Nephron progenitor cell (in vitro differentiated cells): ENCODE measurements around the gene PIK3C2G.

Experiments used
- DNase-seq: peaks from one replicate; pipeline ENCODE4 v3.0.0; 2021
- H3K27ac Mint-ChIP-seq: 2 replicates; pipeline ENCODE4 v1.8.0; 2021; ENCODE audit warnings: mild to moderate bottlenecking, moderate library complexity, mixed read lengths
- H3K27me3 Mint-ChIP-seq: 2 replicates; pipeline ENCODE4 v1.8.0; 2021; ENCODE audit warnings: mild to moderate bottlenecking, low read depth, mixed read lengths; ENCODE audit not compliant: poor library complexity
- H3K36me3 Mint-ChIP-seq: 2 replicates; pipeline ENCODE4 v1.8.0; 2021; ENCODE audit warnings: low read depth, mixed read lengths
- H3K4me1 Mint-ChIP-seq: 2 replicates; pipeline ENCODE4 v1.8.0; 2021; ENCODE audit warnings: mixed read lengths
- H3K4me3 Mint-ChIP-seq: 2 replicates; pipeline ENCODE4 v1.8.0; 2021; ENCODE audit warnings: mild to moderate bottlenecking, moderate library complexity, mixed read lengths
- H3K9me3 Mint-ChIP-seq: 2 replicates; pipeline ENCODE4 v1.8.0; 2021; ENCODE audit warnings: mild to moderate bottlenecking, moderate library complexity, mixed read lengths
- CTCF ChIP-seq: fragments of 200-600 bp; sonication (generic); IDR thresholded peaks from 2 replicates; pipeline ENCODE4 v1.5.0; 2021; ENCODE audit warnings: antibody characterized with exemption

The PIK3C2G gene

DNA sequence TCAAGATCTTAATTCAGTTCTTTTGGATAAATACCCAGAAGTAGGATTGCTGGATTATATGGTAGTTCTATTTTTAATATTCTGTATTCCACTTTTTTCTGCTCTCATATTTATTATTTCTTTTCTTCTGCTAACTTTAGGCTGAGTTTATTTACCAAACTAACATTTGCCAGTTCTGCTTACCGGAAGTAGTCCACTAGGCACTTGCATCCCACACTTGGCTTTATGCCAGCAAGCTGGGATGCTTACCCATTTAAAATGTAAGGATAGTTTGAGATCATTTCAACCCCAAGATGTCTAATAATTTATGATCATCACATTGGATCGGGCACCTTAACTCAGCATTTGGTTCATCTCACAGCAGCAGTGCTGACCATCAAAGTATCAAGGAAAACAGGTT, 96.8 kb downstream of the PIK3C2G start:
- Mint-ChIP-seq H3K4me1 (no peaks in the 10 kb centered on the region), H3K27ac (peak overlapping the region; percentile 28), H3K9me3 (peaks cover 6% of the 10 kb centered on the region), H3K36me3 (no peaks in the 10 kb centered on the region), H3K4me3 (no peak overlapping the region), H3K27me3 (peaks cover 5% of the 10 kb centered on the region)
- DNase-seq: no peak
- no peak for TF ChIP-seq CTCF

DNA sequence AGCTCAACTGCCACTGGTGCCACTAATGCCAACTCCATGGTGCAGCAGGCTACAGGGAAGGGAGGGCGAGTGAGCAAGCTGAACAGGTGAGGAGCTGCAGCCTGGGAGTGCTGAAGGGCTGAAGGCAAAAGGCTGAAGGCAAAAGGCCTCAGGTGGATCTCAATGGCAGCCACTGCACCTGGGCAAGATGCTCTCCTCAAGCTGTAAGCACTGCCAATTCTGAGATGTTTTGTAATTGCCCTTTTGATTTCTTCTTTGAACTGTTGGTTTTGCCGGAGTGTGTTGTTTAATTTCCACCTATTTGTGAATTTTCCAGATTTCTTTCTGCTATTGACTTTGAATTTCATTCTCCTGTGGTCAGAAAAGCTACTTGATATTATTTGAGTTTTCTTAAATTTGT, 97.6 kb downstream of the PIK3C2G start:
- TF ChIP-seq CTCF: no peak
- Mint-ChIP-seq H3K4me3 (no peak overlapping the region), H3K36me3 (no peaks in the 10 kb centered on the region), H3K27ac (no peak overlapping the region), H3K27me3 (peaks cover 5% of the 10 kb centered on the region), H3K4me1 (no peaks in the 10 kb centered on the region), H3K9me3 (peaks cover 6% of the 10 kb centered on the region)
- DNase-seq: no peak

DNA sequence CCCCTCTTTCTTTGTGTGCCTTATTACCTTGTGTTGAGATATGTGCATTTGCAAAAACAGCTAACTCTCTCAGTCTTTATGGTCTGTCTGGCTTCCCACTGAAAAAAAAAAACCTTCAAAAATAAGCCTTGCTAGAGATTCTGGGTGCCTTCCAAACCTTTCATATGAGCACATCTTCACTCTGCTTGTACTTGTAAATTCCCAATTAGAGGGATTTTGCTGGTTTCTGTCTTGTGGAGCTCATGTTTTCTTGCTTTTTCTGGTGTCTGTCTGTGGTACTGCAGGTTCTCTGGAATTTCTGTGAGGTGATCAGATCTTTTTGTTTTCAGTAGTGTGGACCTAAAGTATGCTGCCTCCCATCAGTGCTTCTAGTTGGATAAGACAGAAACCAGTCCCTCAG, 100.1 kb downstream of the PIK3C2G start:
- Mint-ChIP-seq H3K4me3 (no peak overlapping the region), H3K36me3 (no peaks in the 10 kb centered on the region), H3K9me3 (peaks cover 4% of the 10 kb centered on the region)

GRCh38 chr12:18363321-18363720, 102.0 kb downstream of the PIK3C2G start:
- no peaks in the 10 kb centered on the region for H3K9me3 Mint-ChIP-seq
- H3K4me3 Mint-ChIP-seq: no peak overlapping the region
- H3K27me3 Mint-ChIP-seq: peaks cover 5% of the 10 kb centered on the region
- TF ChIP-seq CTCF: no peak
- H3K4me1 Mint-ChIP-seq: no peaks in the 10 kb centered on the region
- no peak overlapping the region for H3K27ac Mint-ChIP-seq
- no peak for DNase-seq
- H3K36me3 Mint-ChIP-seq: no peaks in the 10 kb centered on the region

More for the DNA sequence above, 100.1 kb downstream of the PIK3C2G start:
- no peak overlapping the region for H3K27ac Mint-ChIP-seq
- H3K4me1 Mint-ChIP-seq: no peaks in the 10 kb centered on the region
- no peak for TF ChIP-seq CTCF
- H3K27me3 Mint-ChIP-seq: peaks cover 5% of the 10 kb centered on the region
- DNase-seq: no peak

- no peak for DNase-seq
- no peaks in the 10 kb centered on the region for H3K9me3 Mint-ChIP-seq
These were observed 107.3 kb downstream of the PIK3C2G start for GRCh38 chr12:18368594-18368993.

More at GRCh38 chr12:18368594-18368993, 107.3 kb downstream of the PIK3C2G start:
- Mint-ChIP-seq H3K36me3 (no peaks in the 10 kb centered on the region), H3K27ac (no peak overlapping the region), H3K4me1 (no peaks in the 10 kb centered on the region), H3K4me3 (no peak overlapping the region), H3K27me3 (no peaks in the 10 kb centered on the region)
- no peak for TF ChIP-seq CTCF
